HG03066 (cell line): ENCODE measurements around the gene TRAPPC13.
"Not testable (repeated sequence)": the region's sequence is repeated elsewhere in the genome, so short reads cannot be mapped to it uniquely, and the experiment has no call there.

ENCODE experiments used
- ATAC-seq: cut with Tn5 transposase; IDR thresholded peaks from one replicate; pipeline ENCODE4 v1.9.1; 2021; ENCODE audit warnings: low read depth; ENCODE audit not compliant: unreplicated experiment

Gene TRAPPC13

GRCh38 chr5:65676056-65676455, 51.2 kb downstream of the TRAPPC13 start:
- not testable (repeated sequence) for ATAC-seq

- ATAC-seq: no peak
Observed at GRCh38 chr5:65682148-65682547, 57.3 kb downstream of the TRAPPC13 start.

GRCh38 chr5:65693121-65693520, 68.3 kb downstream of the TRAPPC13 start:
- no peak for ATAC-seq

DNA sequence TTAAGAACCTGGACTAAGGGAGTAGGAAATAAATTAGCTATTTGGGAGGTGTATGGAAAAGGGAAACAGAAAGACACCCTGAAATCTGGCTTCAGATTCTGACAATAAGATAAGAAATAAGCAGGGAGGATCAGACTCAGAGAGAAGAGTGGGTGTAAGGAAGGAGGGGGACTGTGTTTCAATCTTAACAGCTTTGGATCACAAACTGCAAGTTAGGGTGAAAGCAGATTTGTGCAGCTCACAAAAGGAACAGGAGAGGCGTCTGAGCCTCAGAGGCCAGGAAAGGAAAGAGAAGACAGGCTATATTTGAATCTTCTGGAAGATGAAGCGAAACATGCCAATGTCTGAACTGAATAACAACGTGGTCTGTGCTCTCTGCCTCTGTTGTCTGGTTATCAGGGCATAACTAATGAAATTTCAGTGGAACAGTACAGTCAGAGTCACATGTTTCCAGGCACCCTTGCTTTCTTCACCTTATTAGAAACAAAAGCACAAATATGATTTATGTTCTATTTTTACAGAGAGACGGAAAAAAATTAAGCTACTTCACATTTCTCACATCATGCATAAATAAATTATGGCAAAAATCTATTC, 70.4 kb downstream of the TRAPPC13 start:
- ATAC-seq: no peak

- no peak for ATAC-seq
Observed at GRCh38 chr5:65695896-65696295, 71.1 kb downstream of the TRAPPC13 start.

DNA sequence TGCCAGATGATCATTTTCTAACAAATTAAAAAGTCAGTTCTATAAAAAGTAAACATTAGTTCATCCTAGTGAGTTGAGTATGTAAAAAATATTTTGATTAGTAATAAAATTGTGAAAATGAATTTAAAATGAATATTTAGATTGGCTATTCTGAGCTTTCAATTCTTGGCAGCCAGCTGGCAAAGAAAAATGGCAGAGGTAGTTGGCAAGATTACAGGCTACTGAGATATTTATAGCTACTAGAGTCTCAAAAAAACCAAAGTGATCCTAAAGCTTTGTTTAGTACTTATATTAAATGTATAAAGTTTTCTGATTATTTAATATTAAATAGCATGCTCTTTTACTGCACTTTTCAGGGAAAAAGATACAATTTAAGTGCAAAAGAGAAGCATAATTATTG, 72.1 kb downstream of the TRAPPC13 start:
- ATAC-seq: no peak

GRCh38 chr5:65699338-65699737, 74.5 kb downstream of the TRAPPC13 start:
- no peak for ATAC-seq

GRCh38 chr5:65702036-65702435, 77.2 kb downstream of the TRAPPC13 start:
- ATAC-seq: no peak

- ATAC-seq: no peak
Observed at GRCh38 chr5:65704621-65705239, 79.9 kb downstream of the TRAPPC13 start.

- ATAC-seq: no peak
Observed at GRCh38 chr5:65707663-65708062, 82.8 kb downstream of the TRAPPC13 start.

- ATAC-seq: no peak
Observed at GRCh38 chr5:65708145-65708544, 83.3 kb downstream of the TRAPPC13 start.
